Sigmoid colon (tissue), 4 donors: ENCODE measurements around the gene SULT6B1.
"Not testable (repeated sequence)": the region's sequence is repeated elsewhere in the genome, so short reads cannot be mapped to it uniquely, and the experiment has no call there.

Experiments
- CTCF ChIP-seq, 4 experiments: fragments of 450-650 bp in 3 of 4; fragments of 200-600 bp in 1 of 4; IDR thresholded peaks; one replicate each; pipeline ENCODE4 v1.5.1; 2016 to 2019; ENCODE audit warnings: antibody characterized with exemption in 4 of 4, mild to moderate bottlenecking in 3 of 4, moderate library complexity in 2 of 4
- EP300 ChIP-seq, 4 donors: sonication (generic); formaldehyde crosslinking; IDR thresholded peaks; one replicate each; pipeline ENCODE4 v1.6.1; 2017; ENCODE audit warnings: antibody characterized with exemption in 4 of 4
- POLR2A ChIP-seq, 2 donors: fragments of 450-650 bp; IDR thresholded peaks; one replicate each; pipeline ENCODE4 v1.6.1; 2016; ENCODE audit warnings: antibody characterized with exemption in 2 of 2, mild to moderate bottlenecking in 2 of 2, moderate library complexity in 2 of 2
- POLR2AphosphoS5 ChIP-seq, 4 donors: sonication (generic); formaldehyde crosslinking; IDR thresholded peaks; one replicate each; pipeline ENCODE4 v1.6.1; 2017; ENCODE audit warnings: antibody characterized with exemption in 4 of 4

- not testable (repeated sequence) for TF ChIP-seq CTCF, POLR2A, POLR2AphosphoS5, EP300 (IDR thresholded peaks at IDR 0.05)
These were observed 36.7 kb upstream of the SULT6B1 start for GRCh38 chr2:37225129-37225528.
